IMR-90 (cell line): ENCODE results near the gene PEX26.

ENCODE experiments used
- BHLHE40 ChIP-seq: fragments of 150-350 bp; IDR thresholded peaks from 2 replicates; pipeline ENCODE4 v1.6.1; 2016; ENCODE audit warnings: mild to moderate bottlenecking, low read depth, low read length
- MAFK ChIP-seq: IDR thresholded peaks from 2 replicates; pipeline ENCODE4 v1.6.1; 2012; ENCODE audit warnings: low read depth, low read length, improper control_type of control experiment
- MXI1 ChIP-seq: IDR thresholded peaks from 2 replicates; pipeline ENCODE4 v1.6.1; 2012; ENCODE audit warnings: low read depth, mild to moderate bottlenecking, low read length, moderate library complexity, borderline replicate concordance
- POLR2A ChIP-seq: IDR thresholded peaks from 2 replicates; pipeline ENCODE4 v1.6.1; 2012; ENCODE audit warnings: mild to moderate bottlenecking, low read depth, low read length
- RAD21 ChIP-seq: IDR thresholded peaks from 2 replicates; pipeline ENCODE4 v1.6.1; 2012; ENCODE audit warnings: low read length, improper control_type of control experiment
- RFX5 ChIP-seq: IDR thresholded peaks from 2 replicates; pipeline ENCODE4 v1.8.0; 2012; ENCODE audit warnings: low read depth, mild to moderate bottlenecking, low read length, moderate library complexity
- SMC3 ChIP-seq: fragments of 150-350 bp; IDR thresholded peaks from 2 replicates; pipeline ENCODE4 v1.6.1; 2016; ENCODE audit warnings: low read depth, mild to moderate bottlenecking, antibody characterized with exemption, low read length, moderate library complexity
- TF ChIP-seq, protein P1 (sequence below): conservative IDR thresholded peaks from 2 replicates; pipeline ENCODE4 v1.5.1; 2012; ENCODE audit warnings: mild to moderate bottlenecking, low read depth, low read length, improper control_type of control experiment
- TF ChIP-seq, protein P2 (sequence below): fragments of 150-350 bp; IDR thresholded peaks from 2 replicates; pipeline ENCODE4 v1.6.1; 2017; ENCODE audit warnings: mild to moderate bottlenecking, antibody characterized with exemption, low read length, low read depth

DNA sequence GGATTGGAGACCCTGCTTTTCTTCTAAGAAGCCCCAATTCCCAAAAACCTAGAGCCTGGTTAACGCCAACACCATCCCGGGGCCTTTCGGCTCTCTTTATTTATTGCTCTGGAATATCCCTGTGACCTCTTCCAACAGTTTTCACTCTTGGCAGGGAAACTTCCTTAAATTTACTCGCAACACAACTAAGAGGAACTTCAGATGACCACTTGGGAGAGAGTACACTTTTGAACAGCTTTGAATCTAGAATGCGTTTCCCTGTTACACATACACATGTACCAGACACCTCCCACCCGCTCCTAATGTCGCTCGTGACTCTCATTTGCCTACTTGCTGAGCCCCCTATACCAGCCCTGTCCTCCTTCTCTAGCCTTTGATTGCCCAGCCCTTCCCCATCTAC lies 52.2 kb downstream of the PEX26 start:
- no peak for TF ChIP-seq POLR2A
- TF ChIP-seq RFX5, result no peak
- TF ChIP-seq RAD21, result no peak
- TF ChIP-seq SMC3, result no peak
- TF ChIP-seq, protein P1, sequence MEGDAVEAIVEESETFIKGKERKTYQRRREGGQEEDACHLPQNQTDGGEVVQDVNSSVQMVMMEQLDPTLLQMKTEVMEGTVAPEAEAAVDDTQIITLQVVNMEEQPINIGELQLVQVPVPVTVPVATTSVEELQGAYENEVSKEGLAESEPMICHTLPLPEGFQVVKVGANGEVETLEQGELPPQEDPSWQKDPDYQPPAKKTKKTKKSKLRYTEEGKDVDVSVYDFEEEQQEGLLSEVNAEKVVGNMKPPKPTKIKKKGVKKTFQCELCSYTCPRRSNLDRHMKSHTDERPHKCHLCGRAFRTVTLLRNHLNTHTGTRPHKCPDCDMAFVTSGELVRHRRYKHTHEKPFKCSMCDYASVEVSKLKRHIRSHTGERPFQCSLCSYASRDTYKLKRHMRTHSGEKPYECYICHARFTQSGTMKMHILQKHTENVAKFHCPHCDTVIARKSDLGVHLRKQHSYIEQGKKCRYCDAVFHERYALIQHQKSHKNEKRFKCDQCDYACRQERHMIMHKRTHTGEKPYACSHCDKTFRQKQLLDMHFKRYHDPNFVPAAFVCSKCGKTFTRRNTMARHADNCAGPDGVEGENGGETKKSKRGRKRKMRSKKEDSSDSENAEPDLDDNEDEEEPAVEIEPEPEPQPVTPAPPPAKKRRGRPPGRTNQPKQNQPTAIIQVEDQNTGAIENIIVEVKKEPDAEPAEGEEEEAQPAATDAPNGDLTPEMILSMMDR, result no peak
- TF ChIP-seq, protein P2, sequence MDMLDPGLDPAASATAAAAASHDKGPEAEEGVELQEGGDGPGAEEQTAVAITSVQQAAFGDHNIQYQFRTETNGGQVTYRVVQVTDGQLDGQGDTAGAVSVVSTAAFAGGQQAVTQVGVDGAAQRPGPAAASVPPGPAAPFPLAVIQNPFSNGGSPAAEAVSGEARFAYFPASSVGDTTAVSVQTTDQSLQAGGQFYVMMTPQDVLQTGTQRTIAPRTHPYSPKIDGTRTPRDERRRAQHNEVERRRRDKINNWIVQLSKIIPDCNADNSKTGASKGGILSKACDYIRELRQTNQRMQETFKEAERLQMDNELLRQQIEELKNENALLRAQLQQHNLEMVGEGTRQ, result no peak
- TF ChIP-seq MAFK, result no peak
- TF ChIP-seq MXI1, result no peak
- no peak for TF ChIP-seq BHLHE40
